Chondrocyte (in vitro differentiated cells): Measurements from ENCODE around the gene DPP6. TPM values are rescaled to one million over a fixed set of nuclear protein-coding genes. Genes with fewer than 3 reads are reported as not detected.

Experiments
- DNase-seq: peaks from one replicate; pipeline ENCODE4 v3.0.0; 2021; ENCODE audit warnings: mixed read lengths, low spot score
- H3K27ac Mint-ChIP-seq: one replicate; pipeline ENCODE4 v1.8.0; 2021; ENCODE audit warnings: mild to moderate bottlenecking, moderate library complexity, mixed read lengths; ENCODE audit not compliant: unreplicated experiment
- H3K27me3 Mint-ChIP-seq: 2 replicates; pipeline ENCODE4 v1.8.0; 2021; ENCODE audit warnings: low read depth, mixed read lengths
- H3K36me3 Mint-ChIP-seq: 2 replicates; pipeline ENCODE4 v1.8.0; 2021; ENCODE audit warnings: low read depth, mixed read lengths
- H3K4me1 Mint-ChIP-seq: 2 replicates; pipeline ENCODE4 v1.8.0; 2021; ENCODE audit warnings: low read depth, mild to moderate bottlenecking, mixed read lengths
- H3K4me3 Mint-ChIP-seq: one replicate; pipeline ENCODE4 v1.8.0; 2021; ENCODE audit warnings: mild to moderate bottlenecking, moderate library complexity, mixed read lengths; ENCODE audit not compliant: unreplicated experiment
- H3K9me3 Mint-ChIP-seq: 2 replicates; pipeline ENCODE4 v1.8.0; 2021; ENCODE audit warnings: low read depth, mixed read lengths
- total RNA-seq: library from RNA; stranded (reverse); gene quantifications from 3 replicates; pipeline ENCODE4 v1.2.1, GENCODE V29; 2021
- TF ChIP-seq, protein P1 (sequence below): fragments of 200-600 bp; sonication (generic); IDR thresholded peaks from 2 replicates; pipeline ENCODE4 v1.5.0; 2021; ENCODE audit warnings: antibody characterized with exemption, mild to moderate bottlenecking, moderate library complexity

Gene DPP6
- total RNA-seq, 1 donor from 2014 or later, result not detected

DNA sequence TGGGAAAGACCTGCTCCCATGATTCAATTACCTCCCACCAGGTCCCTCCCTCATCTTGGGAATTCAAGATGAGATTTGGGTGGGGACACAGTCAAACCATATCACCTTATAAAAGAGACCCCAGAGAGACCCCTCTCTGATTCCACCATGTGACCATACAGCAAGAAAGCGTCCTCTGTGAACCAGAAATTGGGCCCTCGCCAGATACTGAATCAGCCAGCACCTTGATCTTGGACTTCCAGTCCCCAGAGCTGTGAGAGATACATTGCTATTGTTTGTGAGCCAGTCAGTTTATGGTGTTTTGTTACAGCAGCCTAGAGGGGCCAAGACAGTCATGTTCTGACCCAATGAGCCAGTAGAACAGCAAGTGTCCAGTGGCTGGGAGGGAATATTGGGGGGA, 718.2 kb downstream of the DPP6 start:
- no peaks in the 10 kb centered on the region for H3K27me3 Mint-ChIP-seq
- DNase-seq, result no peak
- peaks cover 2% of the 10 kb centered on the region for H3K36me3 Mint-ChIP-seq
- peaks cover 31% of the 10 kb centered on the region for H3K9me3 Mint-ChIP-seq
- TF ChIP-seq, protein P1, sequence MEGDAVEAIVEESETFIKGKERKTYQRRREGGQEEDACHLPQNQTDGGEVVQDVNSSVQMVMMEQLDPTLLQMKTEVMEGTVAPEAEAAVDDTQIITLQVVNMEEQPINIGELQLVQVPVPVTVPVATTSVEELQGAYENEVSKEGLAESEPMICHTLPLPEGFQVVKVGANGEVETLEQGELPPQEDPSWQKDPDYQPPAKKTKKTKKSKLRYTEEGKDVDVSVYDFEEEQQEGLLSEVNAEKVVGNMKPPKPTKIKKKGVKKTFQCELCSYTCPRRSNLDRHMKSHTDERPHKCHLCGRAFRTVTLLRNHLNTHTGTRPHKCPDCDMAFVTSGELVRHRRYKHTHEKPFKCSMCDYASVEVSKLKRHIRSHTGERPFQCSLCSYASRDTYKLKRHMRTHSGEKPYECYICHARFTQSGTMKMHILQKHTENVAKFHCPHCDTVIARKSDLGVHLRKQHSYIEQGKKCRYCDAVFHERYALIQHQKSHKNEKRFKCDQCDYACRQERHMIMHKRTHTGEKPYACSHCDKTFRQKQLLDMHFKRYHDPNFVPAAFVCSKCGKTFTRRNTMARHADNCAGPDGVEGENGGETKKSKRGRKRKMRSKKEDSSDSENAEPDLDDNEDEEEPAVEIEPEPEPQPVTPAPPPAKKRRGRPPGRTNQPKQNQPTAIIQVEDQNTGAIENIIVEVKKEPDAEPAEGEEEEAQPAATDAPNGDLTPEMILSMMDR, result no peak
- no peak overlapping the region for H3K4me3 Mint-ChIP-seq
- no peak overlapping the region for H3K27ac Mint-ChIP-seq
- no peaks in the 10 kb centered on the region for H3K4me1 Mint-ChIP-seq

GRCh38 chr7:154770962-154771361, 718.8 kb downstream of the DPP6 start:
- H3K36me3 Mint-ChIP-seq, result peaks cover 2% of the 10 kb centered on the region
- no peaks in the 10 kb centered on the region for H3K4me1 Mint-ChIP-seq
- peaks cover 32% of the 10 kb centered on the region for H3K9me3 Mint-ChIP-seq
- no peak overlapping the region for H3K4me3 Mint-ChIP-seq
- no peak overlapping the region for H3K27ac Mint-ChIP-seq
- no peaks in the 10 kb centered on the region for H3K27me3 Mint-ChIP-seq
- TF ChIP-seq, protein P1, result no peak
- DNase-seq, result no peak

DNA sequence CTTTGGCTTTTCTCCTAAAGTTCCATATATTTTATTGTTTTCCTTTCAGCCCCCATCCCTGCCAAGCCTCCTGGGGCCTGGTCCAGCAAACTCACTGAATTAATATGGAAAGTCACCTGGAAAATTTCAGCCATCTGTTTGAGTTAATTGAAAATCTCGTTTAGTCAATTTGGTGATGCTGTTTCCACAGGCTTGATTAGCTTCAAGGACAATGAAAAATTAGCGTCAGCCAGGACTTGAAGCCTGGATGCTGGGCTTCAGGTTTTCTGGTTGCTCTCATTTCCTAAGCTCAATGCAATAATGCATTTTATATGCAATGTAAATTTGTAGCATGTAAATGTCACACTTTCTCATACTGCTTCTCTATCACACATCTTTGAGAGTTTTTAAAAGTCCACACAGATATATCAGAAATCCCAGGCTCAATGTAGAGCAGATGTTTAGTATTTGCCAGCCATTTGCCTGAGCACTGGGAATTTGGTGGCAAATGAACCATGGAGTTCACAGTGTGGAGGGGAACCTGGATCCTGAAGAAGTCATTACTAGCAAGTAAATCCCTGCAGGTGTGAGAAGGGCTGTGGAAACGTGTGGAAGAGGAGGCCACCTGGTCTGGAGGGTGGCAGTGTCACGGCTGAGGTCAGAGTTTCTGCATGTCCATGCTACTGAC, 722.2 kb downstream of the DPP6 start:
- Mint-ChIP-seq H3K4me3 (no peak overlapping the region), H3K4me1 (no peaks in the 10 kb centered on the region)

DNA sequence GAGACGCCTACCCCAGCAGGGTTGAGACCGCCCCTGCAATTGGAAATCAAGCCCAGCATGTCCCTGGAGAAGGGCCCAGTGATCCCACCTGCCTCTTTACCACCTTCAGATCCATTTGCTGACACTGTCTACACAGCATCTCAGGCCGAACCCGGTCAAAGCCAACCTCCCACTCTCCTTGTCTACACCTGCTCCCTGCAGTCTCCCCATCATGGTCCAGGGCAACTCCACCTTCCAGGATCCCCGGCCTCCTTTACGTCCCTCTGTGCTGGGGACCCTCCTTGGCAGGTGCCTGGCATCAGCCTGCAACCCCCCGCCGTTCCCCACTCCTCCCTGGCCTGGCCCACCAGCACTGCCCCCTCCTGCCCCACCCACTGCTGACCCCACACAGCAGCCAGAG, 723.5 kb downstream of the DPP6 start:
- no peaks in the 10 kb centered on the region for H3K4me1 Mint-ChIP-seq
- no peak for DNase-seq
- TF ChIP-seq, protein P1, result no peak
- no peak overlapping the region for H3K4me3 Mint-ChIP-seq
- peaks cover 2% of the 10 kb centered on the region for H3K36me3 Mint-ChIP-seq
- peaks cover 37% of the 10 kb centered on the region for H3K9me3 Mint-ChIP-seq
- H3K27me3 Mint-ChIP-seq, result no peaks in the 10 kb centered on the region
- no peak overlapping the region for H3K27ac Mint-ChIP-seq

More for the DNA sequence above, 722.2 kb downstream of the DPP6 start:
- DNase-seq, result no peak
- TF ChIP-seq, protein P1, result no peak
- Mint-ChIP-seq H3K27me3 (no peaks in the 10 kb centered on the region), H3K36me3 (peaks cover 2% of the 10 kb centered on the region), H3K9me3 (peaks cover 40% of the 10 kb centered on the region), H3K27ac (no peak overlapping the region)

DNA sequence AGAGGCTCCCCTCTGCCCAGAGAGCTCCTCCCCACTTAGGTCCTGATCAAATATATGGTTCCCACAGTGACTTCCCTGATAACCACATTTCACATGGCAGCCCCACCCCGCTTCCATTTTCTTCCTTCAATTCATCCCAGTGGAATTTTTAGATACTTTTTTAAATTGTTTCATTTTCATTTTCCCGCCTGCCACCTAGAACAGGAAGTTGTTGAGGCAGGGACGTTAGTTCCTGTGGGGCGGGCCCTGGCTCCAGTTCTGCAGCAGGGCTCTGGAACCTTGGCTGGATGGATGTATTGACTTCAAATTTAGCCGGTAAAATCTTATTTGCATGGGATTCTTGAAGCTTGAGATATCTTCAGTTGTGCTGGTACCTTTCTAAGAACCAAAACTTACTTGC, 724.2 kb downstream of the DPP6 start:
- no peaks in the 10 kb centered on the region for H3K4me1 Mint-ChIP-seq
- DNase-seq, result no peak
- H3K27ac Mint-ChIP-seq, result no peak overlapping the region
- TF ChIP-seq, protein P1, result no peak
- no peak overlapping the region for H3K4me3 Mint-ChIP-seq
- H3K9me3 Mint-ChIP-seq, result peaks cover 41% of the 10 kb centered on the region
- peaks cover 2% of the 10 kb centered on the region for H3K36me3 Mint-ChIP-seq
- no peaks in the 10 kb centered on the region for H3K27me3 Mint-ChIP-seq
